Measurements from ENCODE around the gene LRMDA.

LRMDA gene

GRCh38 chr10:75662715-75663114 is 231.3 kb downstream of the LRMDA start:
- DNase-seq (ENCODE audit: low read depth, low spot score), result no peak

GRCh38 chr10:75663947-75664664 is 232.7 kb downstream of the LRMDA start:
- DNase-seq (ENCODE audit: low read depth, low spot score), result no peak

- DNase-seq (ENCODE audit: low read depth, low spot score), result no peak
Measured at GRCh38 chr10:75664968-75665367, 233.5 kb downstream of the LRMDA start.

- DNase-seq (ENCODE audit: low read depth, low spot score), result no peak
Measured at GRCh38 chr10:75665707-75666106, 234.3 kb downstream of the LRMDA start.

GRCh38 chr10:75672111-75672671 is 240.8 kb downstream of the LRMDA start:
- no peak for DNase-seq (ENCODE audit: low read depth, low spot score)

GRCh38 chr10:75672842-75673241 is 241.4 kb downstream of the LRMDA start:
- DNase-seq (ENCODE audit: low read depth, low spot score), result no peak

GRCh38 chr10:75677541-75677940 is 246.1 kb downstream of the LRMDA start:
- DNase-seq (ENCODE audit: low read depth, low spot score), result no peak

- no peak for DNase-seq (ENCODE audit: low read depth, low spot score)
Measured at GRCh38 chr10:75678527-75678926, 247.1 kb downstream of the LRMDA start.

- no peak for DNase-seq (ENCODE audit: low read depth, low spot score)
Measured at GRCh38 chr10:75679536-75679935, 248.1 kb downstream of the LRMDA start.

- DNase-seq (ENCODE audit: low read depth, low spot score), result no peak
Measured at GRCh38 chr10:75681334-75681733, 249.9 kb downstream of the LRMDA start.

- DNase-seq (ENCODE audit: low read depth, low spot score), result no peak
Measured at GRCh38 chr10:75682649-75683557, 251.5 kb downstream of the LRMDA start.

GRCh38 chr10:75685187-75685586 is 253.8 kb downstream of the LRMDA start:
- DNase-seq (ENCODE audit: low read depth, low spot score), result no peak

- DNase-seq (ENCODE audit: low read depth, low spot score), result no peak
Measured at GRCh38 chr10:75688506-75689300, 257.3 kb downstream of the LRMDA start.

- DNase-seq (ENCODE audit: low read depth, low spot score), result no peak
Measured at GRCh38 chr10:75693489-75693888, 262.1 kb downstream of the LRMDA start.

- no peak for DNase-seq (ENCODE audit: low read depth, low spot score)
Measured at GRCh38 chr10:75694269-75694668, 262.8 kb downstream of the LRMDA start.

GRCh38 chr10:75694790-75695189 is 263.4 kb downstream of the LRMDA start:
- DNase-seq (ENCODE audit: low read depth, low spot score), result no peak

GRCh38 chr10:75695994-75696393 is 264.6 kb downstream of the LRMDA start:
- no peak for DNase-seq (ENCODE audit: low read depth, low spot score)

- DNase-seq (ENCODE audit: low read depth, low spot score), result no peak
Measured at GRCh38 chr10:75696536-75696935, 265.1 kb downstream of the LRMDA start.

GRCh38 chr10:75703191-75703854 is 271.9 kb downstream of the LRMDA start:
- DNase-seq (ENCODE audit: low read depth, low spot score), result no peak

- DNase-seq (ENCODE audit: low read depth, low spot score), result no peak
Measured at GRCh38 chr10:75705426-75705825, 274.0 kb downstream of the LRMDA start.
